ENCODE results near the gene CLDN15. TPM values are rescaled to one million over a fixed set of nuclear protein-coding genes. Genes with fewer than 3 reads are reported as not detected.
"Not testable (repeated sequence)": the region's sequence is repeated elsewhere in the genome, so short reads cannot be mapped to it uniquely, and the experiment has no call there.

The CLDN15 gene
- polyA plus RNA-seq, 1 experiment = 3.7 TPM

- DNase-seq (ENCODE audit: low read depth) = no peak
- no peak for TF ChIP-seq CTCF (IDR thresholded peaks at IDR 0.05; ENCODE audit: insufficient read depth, low read depth, low read length)
- no peak overlapping the region for H3K4me3 ChIP-seq (ENCODE audit: low read depth, low read length)
- POLR2A ChIA-PET = no interaction called here
- CTCF ChIA-PET = interaction anchor here (1.5 to 5.1 kb wide), 2 partner anchors 9 to 58 kb away, joined by 4 to 35 read pairs; no protein-coding TSS in a partner anchor
- peaks cover 2% of the 10 kb centered on the region; the same call in 1 of the 2 replicates for H3K36me3 ChIP-seq (ENCODE audit: control insufficient read depth, insufficient read depth, low read length)
- H3K27me3 ChIP-seq (ENCODE audit: control insufficient read depth, insufficient read depth, low read length) = peaks cover 19% of the 10 kb centered on the region
Measured at GRCh38 chr7:101202603-101202918, 35.0 kb downstream of the CLDN15 start.

GRCh38 chr7:101201695-101202602 lies 35.7 kb downstream of the CLDN15 start:
- CTCF ChIA-PET = interaction anchor here (1.5 to 5.1 kb wide), 3 partner anchors 8 to 58 kb away, joined by 4 to 35 read pairs (median 10); no protein-coding TSS in a partner anchor
- no peaks in the 10 kb centered on the region for H3K36me3 ChIP-seq (ENCODE audit: control insufficient read depth, insufficient read depth, low read length)
- TF ChIP-seq CTCF (IDR thresholded peaks at IDR 0.05; ENCODE audit: insufficient read depth, low read depth, low read length) = no peak
- DNase-seq (ENCODE audit: low read depth) = no peak
- POLR2A ChIA-PET = no interaction called here
- no peak overlapping the region; the same call in 1 of the 2 replicates for H3K4me3 ChIP-seq (ENCODE audit: low read depth, low read length)
- H3K27me3 ChIP-seq (ENCODE audit: control insufficient read depth, insufficient read depth, low read length) = peaks cover 19% of the 10 kb centered on the region

GRCh38 chr7:101200862-101201599 lies 36.6 kb downstream of the CLDN15 start, which contains the start of gene MOGAT3:
MOGAT3 (minus strand) TSS chr7:101201036; CDS start chr7:101200854, 182 bp downstream.
- H3K4me3 ChIP-seq (ENCODE audit: low read depth, low read length) = no peak within 1 kb of the TSS; the same call in 1 of the 2 replicates
- CTCF ChIA-PET = interaction anchor here (0.6 to 1.8 kb wide), 6 partner anchors 9 to 123 kb away, joined by 3 to 10 read pairs (median 4); no protein-coding TSS in a partner anchor
- TF ChIP-seq CTCF (IDR thresholded peaks at IDR 0.05; ENCODE audit: insufficient read depth, low read depth, low read length) = no peak
- DNase-seq (ENCODE audit: low read depth) = no peak
- POLR2A ChIA-PET = no interaction called here
- H3K36me3 ChIP-seq (ENCODE audit: control insufficient read depth, insufficient read depth, low read length) = no peaks in the 10 kb centered on the region
- H3K27me3 ChIP-seq (ENCODE audit: control insufficient read depth, insufficient read depth, low read length) = peaks cover 19% of the 10 kb centered on the region

- Histone ChIP-seq H3K27me3 (ENCODE audit: control insufficient read depth, insufficient read depth, low read length) (peaks cover 19% of the 10 kb centered on the region), H3K36me3 (ENCODE audit: control insufficient read depth, insufficient read depth, low read length) (no peaks in the 10 kb centered on the region), H3K4me3 (ENCODE audit: low read depth, low read length) (no peak overlapping the region)
- POLR2A ChIA-PET = no interaction called here
- DNase-seq (ENCODE audit: low read depth) = no peak
- CTCF ChIA-PET = interaction anchor here (0.6 to 1.8 kb wide), 5 partner anchors 8 to 123 kb away, joined by 3 to 10 read pairs (median 3); no protein-coding TSS in a partner anchor
- no peak for TF ChIP-seq CTCF (IDR thresholded peaks at IDR 0.05; ENCODE audit: insufficient read depth, low read depth, low read length)
Measured at GRCh38 chr7:101200504-101200861, 37.1 kb downstream of the CLDN15 start.

- CTCF ChIA-PET = interaction anchor here (0.9 to 1.6 kb wide), 3 partner anchors 37 to 57 kb away, joined by 3 to 4 read pairs (median 3); no protein-coding TSS in a partner anchor
- H3K4me3 ChIP-seq (ENCODE audit: low read depth, low read length) = not testable (repeated sequence)
Measured at GRCh38 chr7:101199522-101199921, 38.1 kb downstream of the CLDN15 start.

More at GRCh38 chr7:101199522-101199921, 38.1 kb downstream of the CLDN15 start:
- peaks cover 19% of the 10 kb centered on the region for H3K27me3 ChIP-seq (ENCODE audit: control insufficient read depth, insufficient read depth, low read length)
- POLR2A ChIA-PET; DNase-seq (ENCODE audit: low read depth); H3K36me3 ChIP-seq (ENCODE audit: control insufficient read depth, insufficient read depth, low read length): not testable (repeated sequence)
